Tibial nerve (tissue), 4 donors: Measurements from ENCODE around the gene PLA2G1B. TPM values are rescaled to one million over a fixed set of nuclear protein-coding genes. Genes with fewer than 3 reads are reported as not detected.
"Not testable (repeated sequence)": the region's sequence is repeated elsewhere in the genome, so short reads cannot be mapped to it uniquely, and the experiment has no call there.

Experiments
- DNase-seq, 2 donors: peaks; one replicate each; pipeline ENCODE4 v3.0.0-alpha.2; 2019; ENCODE audit warnings: low spot score in 2 of 2
- H3K27ac ChIP-seq, 4 donors: fragments of 200-600 bp; sonication (generic) in 3 of 4; one replicate each; pipeline ENCODE4 v1.5.1; 2017 to 2019; ENCODE audit warnings: mild to moderate bottlenecking in 1 of 4
- H3K27me3 ChIP-seq, 2 donors: fragments of 200-600 bp; sonication (generic) in 1 of 2; one replicate each; pipeline versions ENCODE4 v1.5.1 to v1.6.0; 2017 to 2019
- H3K36me3 ChIP-seq, 3 donors: fragments of 200-600 bp; sonication (generic); one replicate each; pipeline ENCODE4 v1.5.1; 2018 to 2019
- H3K4me1 ChIP-seq, 4 donors: fragments of 200-600 bp; sonication (generic) in 3 of 4; one replicate each; pipeline ENCODE4 v1.5.1; 2017 to 2019
- H3K4me3 ChIP-seq, 4 donors: fragments of 200-600 bp; sonication (generic) in 3 of 4; one replicate each; pipeline ENCODE4 v1.5.1; 2017 to 2019; ENCODE audit warnings: mild to moderate bottlenecking in 1 of 4, moderate library complexity in 1 of 4
- H3K9me3 ChIP-seq, 4 donors: fragments of 200-600 bp; sonication (generic) in 3 of 4; one replicate each; pipeline ENCODE4 v1.5.1; 2017 to 2019
- CTCF ChIP-seq, 5 experiments: fragments of 200-600 bp in 3 of 5; fragments of 450-650 bp in 2 of 5; sonication (generic) in 3 of 5; IDR thresholded peaks; one replicate each; pipeline ENCODE4 v1.5.1; 2016 to 2019; ENCODE audit warnings: antibody characterized with exemption in 5 of 5, mild to moderate bottlenecking in 3 of 5, moderate library complexity in 2 of 5
- EP300 ChIP-seq, 2 donors: sonication (generic); formaldehyde crosslinking; IDR thresholded peaks; one replicate each; pipeline ENCODE4 v1.6.1; 2017; ENCODE audit warnings: antibody characterized with exemption in 2 of 2, mild to moderate bottlenecking in 1 of 2
- POLR2A ChIP-seq, 2 donors: fragments of 450-650 bp; IDR thresholded peaks; one replicate each; pipeline ENCODE4 v1.6.1; 2017; ENCODE audit warnings: antibody characterized with exemption in 2 of 2, mild to moderate bottlenecking in 2 of 2, moderate library complexity in 2 of 2
- WGBS, 2 donors: methylation state at CpG; one replicate each; pipeline ENCODE4 v1.1.5; 2018; 5-methylcytosine and 5-hydroxymethylcytosine counted together
- total RNA-seq, 4 donors: library from RNA; depleted of rRNA; stranded (reverse); fragments of >200 nt; gene quantifications; one replicate each; pipeline ENCODE4 v1.1.0, GENCODE V29; 2016

PLA2G1B gene
- total RNA-seq, 4 donors from 2014 or later, result 11.4 TPM; not detected in 3

GRCh38 chr12:120343039-120343537 is 15.5 kb upstream of the PLA2G1B start:
- H3K27me3 ChIP-seq, result peaks cover 0 to 16% of the 10 kb centered on the region in 2 donors
- WGBS, 2 donors, result 37 to 41% methylated on average over 10 of the region's 10 CpGs
- H3K4me3 ChIP-seq, result no peak overlapping the region
- H3K9me3 ChIP-seq, result no peaks in the 10 kb centered on the region
- H3K36me3 ChIP-seq, result peaks cover 0 to 18% (median 0%) of the 10 kb centered on the region in 3 donors
- no peaks in the 10 kb centered on the region for H3K4me1 ChIP-seq
- no peak for DNase-seq
- no peak for TF ChIP-seq CTCF (IDR thresholded peaks at IDR 0.05)
- TF ChIP-seq POLR2A (IDR thresholded peaks at IDR 0.05), result no peak
- TF ChIP-seq EP300 (IDR thresholded peaks at IDR 0.05), result no peak
- H3K27ac ChIP-seq, result no peak overlapping the region

- DNase-seq, result no peak
- H3K4me3 ChIP-seq, result no peak overlapping the region
- H3K36me3 ChIP-seq, result peaks cover 0 to 14% (median 0%) of the 10 kb centered on the region in 3 donors
- H3K27me3 ChIP-seq, result peaks cover 0 to 16% of the 10 kb centered on the region in 2 donors
- no peak for TF ChIP-seq CTCF (IDR thresholded peaks at IDR 0.05)
- no peak for TF ChIP-seq POLR2A (IDR thresholded peaks at IDR 0.05)
- TF ChIP-seq EP300 (IDR thresholded peaks at IDR 0.05), result no peak
- H3K27ac ChIP-seq, result no peak overlapping the region
- H3K9me3 ChIP-seq, result no peaks in the 10 kb centered on the region
- no peaks in the 10 kb centered on the region for H3K4me1 ChIP-seq
- WGBS, 2 donors, result 36 to 45% methylated on average over 30 of the region's 30 CpGs
Observed at GRCh38 chr12:120342175-120343038, 14.8 kb upstream of the PLA2G1B start.

GRCh38 chr12:120339256-120339655 is 11.7 kb upstream of the PLA2G1B start:
- Histone ChIP-seq H3K36me3 (no peaks in the 10 kb centered on the region), H3K4me3 (no peak overlapping the region), H3K4me1 (no peaks in the 10 kb centered on the region), H3K27ac (no peak overlapping the region), H3K9me3 (no peaks in the 10 kb centered on the region), H3K27me3 (peaks cover 0 to 16% of the 10 kb centered on the region in 2 donors)
- no peak for DNase-seq
- TF ChIP-seq POLR2A (IDR thresholded peaks at IDR 0.05) (no peak), CTCF (IDR thresholded peaks at IDR 0.05) (no peak), EP300 (IDR thresholded peaks at IDR 0.05) (no peak)
- WGBS, 2 donors, result 93% methylated on average over 4 of the region's 4 CpGs

- WGBS, 2 donors, result 90 to 93% methylated on average over 2 of the region's 2 CpGs
- Histone ChIP-seq H3K4me1 (no peaks in the 10 kb centered on the region), H3K4me3 (no peak overlapping the region), H3K27me3 (peaks cover 0 to 14% of the 10 kb centered on the region in 2 donors), H3K36me3 (no peaks in the 10 kb centered on the region), H3K9me3 (no peaks in the 10 kb centered on the region), H3K27ac (no peak overlapping the region)
- TF ChIP-seq EP300 (IDR thresholded peaks at IDR 0.05) (no peak), CTCF (IDR thresholded peaks at IDR 0.05) (no peak), POLR2A (IDR thresholded peaks at IDR 0.05) (no peak)
- no peak for DNase-seq
Observed at GRCh38 chr12:120337730-120338129, 10.2 kb upstream of the PLA2G1B start.

GRCh38 chr12:120336392-120336791 is 8.8 kb upstream of the PLA2G1B start:
- not testable (repeated sequence) for H3K4me3 ChIP-seq, DNase-seq, H3K27ac ChIP-seq, H3K9me3 ChIP-seq, H3K36me3 ChIP-seq, H3K27me3 ChIP-seq, H3K4me1 ChIP-seq
- 84 to 94% methylated on average over 2 of the region's 2 CpGs for WGBS, 2 donors
